Loucy (cell line): ENCODE results near the gene CEP170.
"Not testable (repeated sequence)": the region's sequence is repeated elsewhere in the genome, so short reads cannot be mapped to it uniquely, and the experiment has no call there.

Experiments used
- CTCF ChIP-seq: fragments of 200-600 bp; sonication (generic); conservative IDR thresholded peaks from 2 replicates; pipeline ENCODE4 v1.5.1; 2014; ENCODE audit warnings: mild to moderate bottlenecking, antibody characterized with exemption, low read length
- EZH2phosphoT487 ChIP-seq: fragments of 200-600 bp; IDR thresholded peaks from 2 replicates; pipeline ENCODE4 v1.6.1; 2018; ENCODE audit warnings: antibody characterized with exemption, mild to moderate bottlenecking, moderate library complexity, borderline replicate concordance

- not testable (repeated sequence) for TF ChIP-seq CTCF, EZH2phosphoT487
These were observed 136.3 kb downstream of the CEP170 start for GRCh38 chr1:243118601-243119322.
